Activated CD4-positive, alpha-beta T cell treated with anti-CD3 and anti-CD28 coated beads, Interleukin-2, amount 10 ng/mL, durations not matched to agents 24 days and 14 days (primary cell): ENCODE data around the gene HACD2. TPM values are rescaled to one million over a fixed set of nuclear protein-coding genes. Genes with fewer than 3 reads are reported as not detected.

Experiments
- DNase-seq: peaks from one replicate; pipeline ENCODE4 v3.0.0; 2022
- H3K27ac Mint-ChIP-seq: one replicate; pipeline ENCODE4 v1.8.0; 2022; ENCODE audit warnings: mild to moderate bottlenecking, mixed read lengths
- H3K27me3 Mint-ChIP-seq: one replicate; pipeline ENCODE4 v1.8.0; 2022; ENCODE audit warnings: mixed read lengths
- H3K36me3 Mint-ChIP-seq: one replicate; pipeline ENCODE4 v1.8.0; 2022; ENCODE audit warnings: low read depth, mild to moderate bottlenecking, mixed read lengths
- H3K4me1 Mint-ChIP-seq: one replicate; pipeline ENCODE4 v1.8.0; 2021; ENCODE audit warnings: mixed read lengths
- H3K4me3 Mint-ChIP-seq: one replicate; pipeline ENCODE4 v1.8.0; 2022; ENCODE audit warnings: mild to moderate bottlenecking, moderate library complexity, mixed read lengths
- H3K9me3 Mint-ChIP-seq: one replicate; pipeline ENCODE4 v1.8.0; 2021; ENCODE audit warnings: mixed read lengths
- intact Hi-C: fragments of 100-400 bp; cut with micrococcal nuclease; formaldehyde crosslinking; loops from one replicate; pipeline ENCODE4 v1.15.1; 2023
- total RNA-seq: library from RNA; stranded (reverse); gene quantifications from 2 replicates; pipeline ENCODE4 v1.2.3, GENCODE V29; 2022

Gene HACD2
- total RNA-seq, 1 donor from 2014 or later = 31.8 TPM

GRCh38 chr3:123571264-123571972 is 13.4 kb downstream of the HACD2 start:
- Mint-ChIP-seq H3K27me3 (no peaks in the 10 kb centered on the region), H3K9me3 (no peaks in the 10 kb centered on the region), H3K36me3 (peaks cover 21% of the 10 kb centered on the region)

GRCh38 chr3:123568875-123569274 is 16.0 kb downstream of the HACD2 start:
- peaks cover 18% of the 10 kb centered on the region for H3K36me3 Mint-ChIP-seq
- peaks cover 4% of the 10 kb centered on the region for H3K4me1 Mint-ChIP-seq
- H3K4me3 Mint-ChIP-seq = no peak overlapping the region

More at GRCh38 chr3:123571264-123571972, 13.4 kb downstream of the HACD2 start:
- no peak for DNase-seq
- Mint-ChIP-seq H3K4me1 (peaks cover 9% of the 10 kb centered on the region), H3K27ac (no peak overlapping the region), H3K4me3 (no peak overlapping the region)
- intact Hi-C loops = no loop called here

GRCh38 chr3:123568034-123568433 is 16.8 kb downstream of the HACD2 start:
- no peaks in the 10 kb centered on the region for H3K27me3 Mint-ChIP-seq
- peaks cover 7% of the 10 kb centered on the region for H3K4me1 Mint-ChIP-seq
- H3K36me3 Mint-ChIP-seq = peaks cover 20% of the 10 kb centered on the region
- no peak for DNase-seq
- H3K4me3 Mint-ChIP-seq = no peak overlapping the region
- H3K27ac Mint-ChIP-seq = no peak overlapping the region
- no peaks in the 10 kb centered on the region for H3K9me3 Mint-ChIP-seq
- intact Hi-C loops = no loop called here

More at GRCh38 chr3:123568875-123569274, 16.0 kb downstream of the HACD2 start:
- Mint-ChIP-seq H3K27me3 (no peaks in the 10 kb centered on the region), H3K9me3 (no peaks in the 10 kb centered on the region), H3K27ac (no peak overlapping the region)
- no peak for DNase-seq
- intact Hi-C loops = no loop called here

GRCh38 chr3:123564056-123564455 is 20.8 kb downstream of the HACD2 start:
- Mint-ChIP-seq H3K27ac (no peak overlapping the region), H3K4me3 (no peak overlapping the region), H3K9me3 (no peaks in the 10 kb centered on the region), H3K27me3 (no peaks in the 10 kb centered on the region), H3K36me3 (peaks cover 13% of the 10 kb centered on the region), H3K4me1 (peaks cover 8% of the 10 kb centered on the region)
- DNase-seq = peak; percentile 40
- intact Hi-C loops = no loop called here

- Mint-ChIP-seq H3K9me3 (no peaks in the 10 kb centered on the region), H3K4me3 (no peak overlapping the region), H3K4me1 (peaks cover 8% of the 10 kb centered on the region), H3K27ac (no peak overlapping the region), H3K27me3 (no peaks in the 10 kb centered on the region), H3K36me3 (peaks cover 7% of the 10 kb centered on the region)
- no peak for DNase-seq
- intact Hi-C loops = no loop called here
Measured at GRCh38 chr3:123562547-123562946, 22.3 kb downstream of the HACD2 start.

- peaks cover 4% of the 10 kb centered on the region for H3K36me3 Mint-ChIP-seq
- H3K4me1 Mint-ChIP-seq = peaks cover 6% of the 10 kb centered on the region
- DNase-seq = no peak
- no peaks in the 10 kb centered on the region for H3K9me3 Mint-ChIP-seq
- intact Hi-C loops = no loop called here
- H3K27me3 Mint-ChIP-seq = no peaks in the 10 kb centered on the region
- no peak overlapping the region for H3K4me3 Mint-ChIP-seq
- no peak overlapping the region for H3K27ac Mint-ChIP-seq
Measured at GRCh38 chr3:123561188-123561587, 23.7 kb downstream of the HACD2 start.

GRCh38 chr3:123559040-123559861 is 25.6 kb downstream of the HACD2 start:
- H3K9me3 Mint-ChIP-seq = no peaks in the 10 kb centered on the region
- no peak overlapping the region for H3K4me3 Mint-ChIP-seq
- intact Hi-C loops = loop anchor here (2.0 kb wide), 2 partner anchors 110 to 230 kb away; partner anchors contain the start of gene ADCY5
- peaks cover 8% of the 10 kb centered on the region for H3K36me3 Mint-ChIP-seq
- DNase-seq = peak; percentile 75
- H3K4me1 Mint-ChIP-seq = peaks cover 6% of the 10 kb centered on the region
- H3K27ac Mint-ChIP-seq = no peak overlapping the region
- H3K27me3 Mint-ChIP-seq = no peaks in the 10 kb centered on the region

- intact Hi-C loops = no loop called here
- H3K4me3 Mint-ChIP-seq = no peak overlapping the region
- H3K4me1 Mint-ChIP-seq = no peaks in the 10 kb centered on the region
- peaks cover 10% of the 10 kb centered on the region for H3K36me3 Mint-ChIP-seq
- H3K27ac Mint-ChIP-seq = no peak overlapping the region
- no peak for DNase-seq
- no peaks in the 10 kb centered on the region for H3K27me3 Mint-ChIP-seq
- H3K9me3 Mint-ChIP-seq = no peaks in the 10 kb centered on the region
Measured at GRCh38 chr3:123553536-123553935, 31.3 kb downstream of the HACD2 start.

GRCh38 chr3:123552768-123553167 is 32.1 kb downstream of the HACD2 start:
- DNase-seq = no peak
- intact Hi-C loops = no loop called here
- no peaks in the 10 kb centered on the region for H3K4me1 Mint-ChIP-seq
- no peaks in the 10 kb centered on the region for H3K9me3 Mint-ChIP-seq
- no peak overlapping the region for H3K27ac Mint-ChIP-seq
- no peaks in the 10 kb centered on the region for H3K27me3 Mint-ChIP-seq
- peaks cover 10% of the 10 kb centered on the region for H3K36me3 Mint-ChIP-seq
- no peak overlapping the region for H3K4me3 Mint-ChIP-seq

- Mint-ChIP-seq H3K36me3 (peaks cover 10% of the 10 kb centered on the region), H3K4me3 (no peak overlapping the region)
- intact Hi-C loops = no loop called here
Measured at GRCh38 chr3:123552095-123552714, 32.6 kb downstream of the HACD2 start.

GRCh38 chr3:123547881-123548519 is 36.9 kb downstream of the HACD2 start:
- H3K4me1 Mint-ChIP-seq = no peaks in the 10 kb centered on the region
- no peak for DNase-seq
- intact Hi-C loops = no loop called here
- peaks cover 6% of the 10 kb centered on the region for H3K36me3 Mint-ChIP-seq
- no peak overlapping the region for H3K27ac Mint-ChIP-seq
- H3K4me3 Mint-ChIP-seq = no peak overlapping the region
- H3K27me3 Mint-ChIP-seq = no peaks in the 10 kb centered on the region
- no peaks in the 10 kb centered on the region for H3K9me3 Mint-ChIP-seq

More at GRCh38 chr3:123552095-123552714, 32.6 kb downstream of the HACD2 start:
- Mint-ChIP-seq H3K27ac (no peak overlapping the region), H3K9me3 (no peaks in the 10 kb centered on the region), H3K4me1 (no peaks in the 10 kb centered on the region), H3K27me3 (no peaks in the 10 kb centered on the region)
- peak; percentile 51 for DNase-seq

GRCh38 chr3:123546133-123546755 is 38.6 kb downstream of the HACD2 start:
- Mint-ChIP-seq H3K4me3 (no peak overlapping the region), H3K36me3 (peaks cover 6% of the 10 kb centered on the region), H3K9me3 (no peaks in the 10 kb centered on the region), H3K27me3 (no peaks in the 10 kb centered on the region), H3K27ac (no peak overlapping the region), H3K4me1 (no peaks in the 10 kb centered on the region)
- intact Hi-C loops = no loop called here
- no peak for DNase-seq

- intact Hi-C loops = no loop called here
- Mint-ChIP-seq H3K36me3 (no peaks in the 10 kb centered on the region), H3K27ac (no peak overlapping the region), H3K4me1 (peaks cover 6% of the 10 kb centered on the region), H3K9me3 (no peaks in the 10 kb centered on the region), H3K4me3 (no peak overlapping the region), H3K27me3 (no peaks in the 10 kb centered on the region)
- DNase-seq = no peak
Measured at GRCh38 chr3:123543950-123544349, 40.9 kb downstream of the HACD2 start.
